B cell (primary cell): ENCODE data around the gene ORMDL1. TPM values are rescaled to one million over a fixed set of nuclear protein-coding genes. Genes with fewer than 3 reads are reported as not detected.

Experiments
- ATAC-seq: fragments of 200-7000 bp; cut with Tn5 transposase; one replicate; pipeline ENCODE4 v1.10.0; 2021; ENCODE audit warnings: low read depth, mild to moderate bottlenecking, moderate number of reproducible peaks, moderate library complexity
- CTCF ChIA-PET: fragments of 350-600 bp; sonication (Branson Sonifier 250); formaldehyde crosslinking; loops from one replicate; lab custom pipeline; 2021; ENCODE audit warnings: antibody characterized with exemption, inconsistent platforms; lab: Charles Lee
- POLR2A ChIA-PET: fragments of 350-600 bp; sonication (Branson Sonifier 250); formaldehyde crosslinking; loops from one replicate; lab custom pipeline; 2021; ENCODE audit warnings: antibody characterized with exemption; lab: Charles Lee
- DNase-seq: peaks from one replicate; pipeline ENCODE4 v3.0.0; 2013
- H2AFZ ChIP-seq: 2 replicates; pipeline ENCODE4 v1.6.1; 2012; ENCODE audit warnings: mild to moderate bottlenecking, low read depth, low read length; ENCODE audit not compliant: insufficient read depth, poor library complexity, severe bottlenecking
- H3K27ac ChIP-seq, 2 donors: 1 replicate in 1 of 2; 2 replicates in 1 of 2; pipeline ENCODE4 v1.5.1; 2012 to 2013; ENCODE audit warnings: low read length in 2 of 2, mild to moderate bottlenecking in 2 of 2, moderate library complexity in 1 of 2
- H3K27me3 ChIP-seq, 4 experiments: fragments of 200-600 bp in 1 of 4; sonication (generic) in 1 of 4; replicated peaks in 1 of 4; 1 replicate in 2 of 4; 2 replicates in 2 of 4; pipeline versions ENCODE4 v1.6.1 to v1.7.0; 2013 to 2016; ENCODE audit warnings: low read length in 3 of 4, mild to moderate bottlenecking in 2 of 4, mixed read lengths in 1 of 4, moderate library complexity in 1 of 4; ENCODE audit not compliant: insufficient read depth in 4 of 4, control insufficient read depth in 3 of 4; ENCODE audit errors: control extremely low read depth in 1 of 4
- H3K36me3 ChIP-seq, 2 experiments: replicated peaks in 1 of 2; 1 replicate in 1 of 2; 2 replicates in 1 of 2; pipeline versions ENCODE4 v1.6.1 to v1.7.1; 2013; ENCODE audit warnings: low read length in 1 of 2; ENCODE audit not compliant: insufficient read depth in 2 of 2, control insufficient read depth in 1 of 2; ENCODE audit errors: control extremely low read depth in 1 of 2, extremely low read depth in 1 of 2
- H3K4me1 ChIP-seq, 2 donors: fragments of 200-600 bp in 1 of 2; sonication (generic) in 1 of 2; 1 replicate in 1 of 2; 2 replicates in 1 of 2; pipeline versions ENCODE4 v1.5.1 to v1.6.1; 2013 to 2017; ENCODE audit warnings: low read length in 2 of 2; ENCODE audit not compliant: control insufficient read depth in 2 of 2, insufficient read depth in 2 of 2
- H3K4me2 ChIP-seq: replicated peaks from 2 replicates; pipeline ENCODE3; 2012; ENCODE audit warnings: mild to moderate bottlenecking, low read depth, low read length; ENCODE audit not compliant: poor library complexity, severe bottlenecking
- H3K4me3 ChIP-seq, 5 experiments: fragments of 200-600 bp in 1 of 5; sonication (generic) in 1 of 5; 1 replicate in 3 of 5; 2 replicates in 2 of 5; pipeline versions ENCODE4 v1.5.1 to v1.7.0; 2011 to 2016; ENCODE audit warnings: low read length in 4 of 5, mild to moderate bottlenecking in 4 of 5, low read depth in 2 of 5, control low read depth in 1 of 5, moderate library complexity in 1 of 5; ENCODE audit not compliant: insufficient read depth in 1 of 5; ENCODE audit errors: control extremely low read depth in 1 of 5, extremely low read depth in 1 of 5
- H3K79me2 ChIP-seq: fragments of 200-600 bp; sonication (generic); one replicate; pipeline ENCODE4 v1.6.0; 2016; ENCODE audit warnings: low read length; ENCODE audit not compliant: control insufficient read depth, insufficient read depth
- H3K9ac ChIP-seq: fragments of 200-600 bp; sonication (generic); 2 replicates; pipeline ENCODE4 v1.6.1; 2017; ENCODE audit warnings: mild to moderate bottlenecking, low read length, moderate library complexity
- H3K9me3 ChIP-seq, 3 donors: one replicate each; pipeline versions ENCODE4 v1.6.1 to v1.7.1; 2013; ENCODE audit warnings: low read length in 2 of 3; ENCODE audit not compliant: control insufficient read depth in 2 of 3, insufficient read depth in 1 of 3; ENCODE audit errors: control extremely low read depth in 1 of 3
- H4K20me1 ChIP-seq: 2 replicates; pipeline ENCODE4 v1.6.0; 2012; ENCODE audit warnings: mild to moderate bottlenecking, low read length; ENCODE audit not compliant: insufficient read depth, control insufficient read depth, poor library complexity, severe bottlenecking
- H3K27ac Mint-ChIP-seq: one replicate; pipeline ENCODE4 v1.8.0; 2021; ENCODE audit warnings: mixed read lengths
- H3K27me3 Mint-ChIP-seq: one replicate; pipeline ENCODE4 v1.8.0; 2021; ENCODE audit warnings: mixed read lengths
- H3K4me1 Mint-ChIP-seq: one replicate; pipeline ENCODE4 v1.8.0; 2021; ENCODE audit warnings: mixed read lengths
- H3K4me3 Mint-ChIP-seq: one replicate; pipeline ENCODE4 v1.8.0; 2021; ENCODE audit warnings: mixed read lengths
- H3K9me3 Mint-ChIP-seq: one replicate; pipeline ENCODE4 v1.8.0; 2022; ENCODE audit warnings: mixed read lengths; ENCODE audit not compliant: insufficient read depth
- EZH2 ChIP-seq: IDR thresholded peaks from 2 replicates; pipeline ENCODE4 v1.6.1; 2012; ENCODE audit warnings: borderline replicate concordance, low read depth, mild to moderate bottlenecking, moderate library complexity, low read length; ENCODE audit not compliant: insufficient read depth, poor library complexity, severe bottlenecking
- WGBS: methylation state at CpG from one replicate; pipeline ENCODE4 v1.1.5; 2013; ENCODE audit warnings: missing lambda C conversion rate; ENCODE audit not compliant: insufficient coverage; 5-methylcytosine and 5-hydroxymethylcytosine counted together
- intact Hi-C: fragments of 100-400 bp; cut with micrococcal nuclease; formaldehyde crosslinking; loops from one replicate; pipeline ENCODE4 v1.10.0; 2022
- polyA plus RNA-seq: library from polyadenylated mRNA; depleted of rRNA; stranded (reverse); fragments of >200 nt; gene quantifications from 2 replicates; pipeline ENCODE4 v1.2.3, GENCODE V29; 2012
- total RNA-seq, 2 donors: library from RNA; stranded (reverse); fragments of 120-200 nt in 1 of 2; gene quantifications; 1 replicate in 1 of 2; 2 replicates in 1 of 2; pipeline versions ENCODE4 v1.2.3 to v1.2.4, GENCODE V29; 2013 to 2022
- TF ChIP-seq, protein P1 (sequence below): fragments of 200-600 bp; IDR thresholded peaks from one replicate; pipeline ENCODE4 v1.8.0; 2022; ENCODE audit warnings: antibody characterized with exemption, mild to moderate bottlenecking

Gene ORMDL1
- total and polyA plus RNA-seq, 2 donors (not counting 1 experiment from before 2014, with no cell fraction given), result 138 to 170 TPM

DNA sequence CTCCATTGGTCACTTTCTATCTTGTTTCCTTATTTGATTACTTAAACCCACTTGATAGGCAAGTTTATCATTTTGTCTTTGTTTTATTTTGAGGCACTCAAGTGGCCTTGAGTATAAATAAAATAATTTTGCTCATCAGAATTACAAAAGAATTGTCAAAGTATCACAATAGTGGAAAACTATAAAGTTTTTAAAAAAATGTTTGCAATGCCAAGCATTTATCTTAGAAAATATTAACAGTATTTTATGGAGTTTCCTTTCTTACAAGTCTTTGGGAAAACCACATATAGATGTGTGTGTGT, 14.8 kb upstream of the ORMDL1 start:
- POLR2A ChIA-PET, result interaction anchor here (0.6 kb wide), 1 partner anchor 9 kb away, joined by 4 read pairs; no protein-coding TSS in a partner anchor
- intact Hi-C loops, result loop anchor here (2.0 to 10.0 kb wide), 2 partner anchors 54 to 272 kb away; no protein-coding TSS in a partner anchor

DNA sequence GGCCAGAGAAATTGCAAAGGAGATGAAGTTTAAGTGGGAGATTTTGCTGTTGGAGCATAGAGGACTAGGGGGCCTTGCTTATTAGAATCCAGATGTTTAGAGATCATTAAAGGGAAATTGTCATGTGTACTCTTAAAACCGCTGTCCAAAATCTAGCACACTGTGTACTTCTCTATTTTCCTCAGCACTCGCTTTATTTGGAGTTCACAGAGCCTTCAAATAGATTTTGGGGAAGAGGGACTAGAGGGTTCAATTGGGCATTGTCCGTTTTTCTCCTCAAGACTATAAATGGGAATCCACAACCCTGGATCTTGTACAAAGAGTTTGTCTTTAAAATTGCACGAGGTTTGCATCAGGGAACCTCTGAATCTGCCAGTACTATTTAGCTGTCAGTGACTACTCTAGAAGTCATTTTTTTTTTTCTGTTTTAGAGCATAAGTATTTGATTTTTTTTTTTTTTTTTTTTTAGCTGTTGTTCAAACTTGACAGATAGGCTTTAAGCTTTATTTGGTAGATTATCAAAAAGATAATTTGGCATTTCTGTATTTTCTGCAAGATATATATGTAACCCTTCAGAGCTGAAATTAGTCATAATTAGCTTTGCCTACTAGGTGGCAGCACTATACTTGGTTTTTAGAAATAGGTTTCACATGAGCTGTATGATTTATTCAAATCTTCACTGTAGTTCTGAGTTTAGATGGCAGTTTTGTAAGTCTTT, 14.3 kb upstream of the ORMDL1 start:
- Histone ChIP-seq H3K9ac (no peak overlapping the region), H3K36me3 (peaks cover 0 to 34% of the 10 kb centered on the region in 2 experiments), H3K4me3 (no peak overlapping the region), H3K79me2 (no peaks in the 10 kb centered on the region), H3K27me3 (no peaks in the 10 kb centered on the region), H2AFZ (no peak overlapping the region), H3K4me1 (no peaks in the 10 kb centered on the region), H4K20me1 (no peaks in the 10 kb centered on the region), H3K27ac (no peak overlapping the region), H3K4me2 (no peak overlapping the region), H3K9me3 (no peaks in the 10 kb centered on the region)
- intact Hi-C loops, result loop anchor here (2.0 to 10.0 kb wide), 2 partner anchors 54 to 272 kb away; no protein-coding TSS in a partner anchor
- H3K9me3 Mint-ChIP-seq, result no peaks in the 10 kb centered on the region
- peaks cover 6% of the 10 kb centered on the region for H3K4me1 Mint-ChIP-seq
- no peaks in the 10 kb centered on the region for H3K27me3 Mint-ChIP-seq
- POLR2A ChIA-PET, result interaction anchor here (0.6 kb wide), 1 partner anchor 9 kb away, joined by 4 read pairs; no protein-coding TSS in a partner anchor
- no peak overlapping the region for H3K4me3 Mint-ChIP-seq
- ATAC-seq, result no peak
- DNase-seq, result peak; percentile 39
- no peak for TF ChIP-seq EZH2
- TF ChIP-seq, protein P1, sequence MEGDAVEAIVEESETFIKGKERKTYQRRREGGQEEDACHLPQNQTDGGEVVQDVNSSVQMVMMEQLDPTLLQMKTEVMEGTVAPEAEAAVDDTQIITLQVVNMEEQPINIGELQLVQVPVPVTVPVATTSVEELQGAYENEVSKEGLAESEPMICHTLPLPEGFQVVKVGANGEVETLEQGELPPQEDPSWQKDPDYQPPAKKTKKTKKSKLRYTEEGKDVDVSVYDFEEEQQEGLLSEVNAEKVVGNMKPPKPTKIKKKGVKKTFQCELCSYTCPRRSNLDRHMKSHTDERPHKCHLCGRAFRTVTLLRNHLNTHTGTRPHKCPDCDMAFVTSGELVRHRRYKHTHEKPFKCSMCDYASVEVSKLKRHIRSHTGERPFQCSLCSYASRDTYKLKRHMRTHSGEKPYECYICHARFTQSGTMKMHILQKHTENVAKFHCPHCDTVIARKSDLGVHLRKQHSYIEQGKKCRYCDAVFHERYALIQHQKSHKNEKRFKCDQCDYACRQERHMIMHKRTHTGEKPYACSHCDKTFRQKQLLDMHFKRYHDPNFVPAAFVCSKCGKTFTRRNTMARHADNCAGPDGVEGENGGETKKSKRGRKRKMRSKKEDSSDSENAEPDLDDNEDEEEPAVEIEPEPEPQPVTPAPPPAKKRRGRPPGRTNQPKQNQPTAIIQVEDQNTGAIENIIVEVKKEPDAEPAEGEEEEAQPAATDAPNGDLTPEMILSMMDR, result peak; percentile 49
- CTCF ChIA-PET, result interaction anchor here (0.9 to 2.0 kb wide), 11 partner anchors 10 to 323 kb away, joined by 3 to 9 read pairs (median 4); partner anchors contain the start of gene OSGEPL1
- WGBS, result 63% methylated on average over 1 of the region's 4 CpGs
- H3K27ac Mint-ChIP-seq, result no peak overlapping the region

More for the DNA sequence above, 14.8 kb upstream of the ORMDL1 start:
- Histone ChIP-seq H3K79me2 (no peaks in the 10 kb centered on the region), H3K9me3 (no peaks in the 10 kb centered on the region), H3K9ac (no peak overlapping the region), H3K4me2 (no peak overlapping the region), H3K36me3 (peaks cover 0 to 29% of the 10 kb centered on the region in 2 experiments), H3K4me1 (no peaks in the 10 kb centered on the region), H4K20me1 (no peaks in the 10 kb centered on the region), H2AFZ (no peak overlapping the region), H3K27me3 (no peaks in the 10 kb centered on the region), H3K4me3 (no peak overlapping the region), H3K27ac (no peak overlapping the region)
- Mint-ChIP-seq H3K27me3 (no peaks in the 10 kb centered on the region), H3K4me1 (peaks cover 6% of the 10 kb centered on the region), H3K27ac (no peak overlapping the region), H3K9me3 (no peaks in the 10 kb centered on the region), H3K4me3 (no peak overlapping the region)
- DNase-seq, result no peak
- no peak for ATAC-seq
- CTCF ChIA-PET, result interaction anchor here (0.9 to 2.0 kb wide), 11 partner anchors 10 to 322 kb away, joined by 3 to 9 read pairs (median 4); partner anchors contain the start of gene OSGEPL1
- TF ChIP-seq EZH2, result no peak
- TF ChIP-seq, protein P1, result peak; percentile 1
